Measurements from ENCODE around the gene PPP1R9B.
A peak's percentile ranks its signal among the peaks of the same experiment; 100 is the strongest.

DNA sequence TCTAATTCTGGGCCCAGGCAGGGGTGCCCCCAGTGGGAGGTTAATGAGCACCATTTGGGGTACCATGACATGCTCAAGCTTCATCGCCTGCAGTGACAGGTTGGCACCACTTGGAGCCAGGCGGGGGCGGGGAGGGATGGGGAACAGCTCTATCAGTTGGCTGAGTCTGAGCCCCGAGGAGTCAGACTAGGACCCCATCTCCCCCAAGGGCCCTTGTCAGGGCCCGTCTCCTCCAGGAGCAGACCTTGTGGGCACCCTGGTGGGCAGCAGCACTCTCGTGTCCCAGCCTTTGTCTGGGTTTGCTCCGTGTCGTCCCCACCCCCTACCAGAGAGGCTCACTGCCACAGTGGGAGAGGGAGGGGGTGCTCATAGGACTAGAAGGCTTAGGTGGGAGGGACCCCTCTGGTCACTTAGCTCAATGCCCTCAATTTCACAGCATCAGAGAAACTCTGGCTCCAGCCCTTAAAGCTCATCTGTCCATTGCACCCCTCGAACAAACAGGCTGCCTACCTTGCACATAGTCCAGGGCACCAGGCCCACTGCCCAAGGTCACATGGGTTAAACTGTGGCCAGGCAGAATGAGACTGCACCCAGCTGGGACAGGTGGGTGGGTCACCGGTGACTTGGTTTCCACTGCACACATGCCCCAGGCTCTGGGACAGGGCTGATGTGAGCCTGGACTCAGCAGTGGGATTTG is 4.1 kb downstream of the PPP1R9B start:
- TF ChIP-seq, protein P1, sequence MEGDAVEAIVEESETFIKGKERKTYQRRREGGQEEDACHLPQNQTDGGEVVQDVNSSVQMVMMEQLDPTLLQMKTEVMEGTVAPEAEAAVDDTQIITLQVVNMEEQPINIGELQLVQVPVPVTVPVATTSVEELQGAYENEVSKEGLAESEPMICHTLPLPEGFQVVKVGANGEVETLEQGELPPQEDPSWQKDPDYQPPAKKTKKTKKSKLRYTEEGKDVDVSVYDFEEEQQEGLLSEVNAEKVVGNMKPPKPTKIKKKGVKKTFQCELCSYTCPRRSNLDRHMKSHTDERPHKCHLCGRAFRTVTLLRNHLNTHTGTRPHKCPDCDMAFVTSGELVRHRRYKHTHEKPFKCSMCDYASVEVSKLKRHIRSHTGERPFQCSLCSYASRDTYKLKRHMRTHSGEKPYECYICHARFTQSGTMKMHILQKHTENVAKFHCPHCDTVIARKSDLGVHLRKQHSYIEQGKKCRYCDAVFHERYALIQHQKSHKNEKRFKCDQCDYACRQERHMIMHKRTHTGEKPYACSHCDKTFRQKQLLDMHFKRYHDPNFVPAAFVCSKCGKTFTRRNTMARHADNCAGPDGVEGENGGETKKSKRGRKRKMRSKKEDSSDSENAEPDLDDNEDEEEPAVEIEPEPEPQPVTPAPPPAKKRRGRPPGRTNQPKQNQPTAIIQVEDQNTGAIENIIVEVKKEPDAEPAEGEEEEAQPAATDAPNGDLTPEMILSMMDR (IDR thresholded peaks at IDR 0.05; ENCODE audit: low read length), result peak; percentile 12; the same call in 1 of the 2 replicates
- TF ChIP-seq EZH2 (IDR thresholded peaks at IDR 0.05; ENCODE audit: borderline replicate concordance, low read length), result no peak
